Muscle of leg (tissue), 11 donors: ENCODE results near the gene MEF2C. TPM values are rescaled to one million over a fixed set of nuclear protein-coding genes. Genes with fewer than 3 reads are reported as not detected.

Source experiments
- DNase-seq: peaks from one replicate; pipeline ENCODE4 v3.0.0; 2013
- H3K27ac ChIP-seq: one replicate; pipeline ENCODE4 v1.5.1; 2013; ENCODE audit warnings: mild to moderate bottlenecking, low read length, control low read depth
- H3K27me3 ChIP-seq: one replicate; pipeline ENCODE4 v1.6.1; 2013; ENCODE audit warnings: low read length; ENCODE audit not compliant: control insufficient read depth, insufficient read depth
- H3K36me3 ChIP-seq: one replicate; pipeline ENCODE4 v1.6.1; 2013; ENCODE audit warnings: low read length; ENCODE audit not compliant: control insufficient read depth, insufficient read depth
- H3K4me1 ChIP-seq: one replicate; pipeline ENCODE4 v1.6.1; 2013; ENCODE audit warnings: low read length; ENCODE audit not compliant: control insufficient read depth, insufficient read depth
- H3K4me3 ChIP-seq: one replicate; pipeline ENCODE4 v1.5.1; 2013; ENCODE audit warnings: low read length, control low read depth
- H3K9me3 ChIP-seq: replicated peaks from 2 replicates; pipeline ENCODE4 v1.6.1; 2013; ENCODE audit warnings: low read depth, low read length; ENCODE audit not compliant: control insufficient read depth
- WGBS: methylation state at CpG from one replicate; pipeline ENCODE4 v1.1.5; 2013; ENCODE audit warnings: missing lambda C conversion rate; ENCODE audit not compliant: insufficient coverage; 5-methylcytosine and 5-hydroxymethylcytosine counted together
- polyA plus RNA-seq, 8 donors: library from polyadenylated mRNA; unstranded; fragments of 120-200 nt; gene quantifications; one replicate each; pipeline versions ENCODE4 v1.2.1 to v1.2.3, GENCODE V29; 2013; ENCODE audit warnings: inconsistent platforms in 1 of 8, low replicate concordance in 1 of 8; ENCODE audit not compliant: insufficient read length in 8 of 8, insufficient read depth in 1 of 8
- total RNA-seq: library from RNA; stranded (reverse); fragments of 120-200 nt; gene quantifications from one replicate; pipeline ENCODE4 v1.2.4, GENCODE V29; 2013

The MEF2C gene
- total and polyA plus RNA-seq, 9 donors: 440 to 987 (median 726) TPM

DNA sequence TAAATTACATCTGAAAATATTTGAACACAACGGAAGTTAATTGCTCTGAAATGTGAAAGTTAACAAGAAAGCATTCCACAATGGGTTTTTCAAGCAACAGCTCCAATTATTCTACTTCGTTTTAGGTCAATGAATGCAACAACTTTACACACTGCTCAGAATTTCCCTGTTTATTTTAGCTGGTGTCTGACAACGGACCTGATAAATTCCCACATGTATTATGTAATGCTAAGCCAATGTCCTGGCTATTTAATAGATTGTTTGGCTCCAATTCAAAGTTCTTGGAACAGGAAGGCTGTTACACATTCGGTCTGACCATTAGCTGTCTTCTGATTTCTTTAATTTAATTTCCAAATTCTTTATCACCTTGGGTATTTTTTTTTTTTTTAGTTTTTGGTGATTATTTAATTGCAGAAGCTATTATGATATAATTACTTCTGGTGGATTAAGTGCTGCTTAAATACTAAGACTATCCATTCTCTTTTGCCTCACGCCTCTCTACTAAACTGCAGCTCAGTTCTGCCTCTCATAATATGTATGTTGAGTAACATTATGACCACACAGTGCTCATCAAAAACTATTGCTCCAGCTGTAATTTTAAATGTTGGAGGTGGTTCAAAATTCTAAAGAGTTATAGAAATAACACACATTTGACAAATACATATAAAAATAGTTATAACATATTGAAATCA, 57.9 kb downstream of the MEF2C start:
- no CpG with 5 or more reads among the region's 5 CpGs for WGBS
- DNase-seq: peak; percentile 89
- Histone ChIP-seq H3K36me3 (peaks cover 7% of the 10 kb centered on the region), H3K27me3 (no peaks in the 10 kb centered on the region), H3K27ac (peak overlapping the region; percentile 87), H3K4me1 (peaks cover 8% of the 10 kb centered on the region), H3K9me3 (no peaks in the 10 kb centered on the region), H3K4me3 (no peak overlapping the region)

DNA sequence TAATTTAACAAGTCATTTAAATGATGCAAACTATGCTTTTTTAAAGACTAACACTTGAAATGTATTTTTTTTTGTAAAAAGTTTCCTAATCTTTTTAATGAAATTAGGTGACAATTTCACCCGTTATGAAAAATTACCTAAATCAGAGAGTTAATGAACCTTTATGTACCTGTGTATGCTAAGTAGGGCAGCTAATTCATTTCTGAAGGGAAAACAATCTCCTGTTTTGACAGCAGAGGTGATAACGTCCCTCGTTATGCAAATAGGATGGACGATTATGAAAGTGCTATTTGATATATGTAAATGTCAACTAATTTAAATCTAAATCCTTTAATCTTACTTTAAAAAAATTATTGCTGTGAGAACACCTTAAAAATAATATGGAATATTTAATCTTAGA, 58.8 kb downstream of the MEF2C start:
- no CpG with 5 or more reads among the region's 4 CpGs for WGBS

DNA sequence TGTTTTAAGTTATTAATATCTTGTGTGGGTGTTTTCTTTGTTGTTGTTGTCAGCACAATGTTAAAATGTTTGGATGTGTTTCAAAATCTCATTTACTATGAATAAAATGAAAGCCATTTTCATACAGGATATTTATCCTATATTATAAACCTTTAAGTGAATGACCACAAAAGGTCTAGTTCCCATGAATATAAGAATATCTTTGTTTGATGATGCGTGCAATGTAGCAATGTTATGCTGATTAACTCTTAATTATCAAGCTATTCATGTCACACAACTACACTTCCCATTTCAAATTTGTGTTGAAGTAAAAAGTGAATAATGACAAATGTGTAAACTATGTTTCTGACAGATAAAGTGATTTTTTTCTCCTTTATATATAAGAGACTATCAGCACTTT, 59.8 kb downstream of the MEF2C start:
- peaks cover 10% of the 10 kb centered on the region for H3K4me1 ChIP-seq
- DNase-seq: no peak
- no peaks in the 10 kb centered on the region for H3K27me3 ChIP-seq
- no peak overlapping the region for H3K27ac ChIP-seq
- no peak overlapping the region for H3K4me3 ChIP-seq
- H3K9me3 ChIP-seq: no peaks in the 10 kb centered on the region
- H3K36me3 ChIP-seq: peaks cover 10% of the 10 kb centered on the region
- no CpG with 5 or more reads among the region's 1 CpG for WGBS

More for the DNA sequence above, 58.8 kb downstream of the MEF2C start:
- DNase-seq: no peak
- Histone ChIP-seq H3K4me1 (peaks cover 8% of the 10 kb centered on the region), H3K4me3 (no peak overlapping the region), H3K36me3 (peaks cover 10% of the 10 kb centered on the region), H3K9me3 (no peaks in the 10 kb centered on the region), H3K27ac (peak overlapping the region; percentile 87), H3K27me3 (no peaks in the 10 kb centered on the region)

DNA sequence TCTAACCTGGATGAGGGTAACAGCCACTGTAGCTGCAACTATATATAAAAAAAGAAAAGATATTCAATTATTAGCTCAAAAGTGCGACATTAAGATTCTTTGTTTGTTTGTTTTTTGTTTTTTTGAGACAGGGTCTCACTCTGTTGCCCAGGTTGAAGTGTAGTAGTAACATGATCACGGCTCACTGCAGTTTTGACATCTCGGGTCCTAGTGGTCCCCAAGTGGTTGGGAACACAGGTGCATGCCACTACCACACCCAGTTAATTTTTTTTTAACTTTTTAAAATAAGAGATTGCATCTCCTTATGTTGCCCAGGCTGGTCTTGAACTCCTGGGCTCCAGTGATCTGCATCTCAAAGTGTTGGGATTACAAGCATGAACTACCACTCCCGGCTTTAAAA, 61.8 kb downstream of the MEF2C start:
- Histone ChIP-seq H3K4me1 (peaks cover 4% of the 10 kb centered on the region), H3K9me3 (no peaks in the 10 kb centered on the region), H3K27ac (no peak overlapping the region), H3K36me3 (peaks cover 10% of the 10 kb centered on the region), H3K27me3 (no peaks in the 10 kb centered on the region), H3K4me3 (no peak overlapping the region)
- 90% methylated on average over 3 of the region's 4 CpGs for WGBS
- no peak for DNase-seq

DNA sequence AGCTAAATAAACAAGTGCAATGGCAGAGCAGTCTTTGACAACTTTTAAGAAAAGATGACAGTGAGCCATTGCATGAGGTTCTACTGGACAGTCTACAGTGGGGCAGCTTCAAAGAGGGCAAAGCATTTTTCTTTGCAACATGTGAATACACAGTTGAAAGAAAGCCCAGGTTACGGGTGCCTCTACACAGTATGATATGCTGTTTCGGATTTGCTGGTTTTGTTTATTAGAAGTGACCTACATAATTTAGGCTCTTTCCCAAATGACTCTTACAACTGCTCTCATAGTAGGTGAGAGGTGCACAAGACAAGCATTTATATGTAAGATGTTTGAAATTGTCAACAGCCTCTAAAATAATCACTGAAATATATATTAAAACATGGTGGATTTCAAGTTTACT, 62.4 kb downstream of the MEF2C start:
- Histone ChIP-seq H3K9me3 (no peaks in the 10 kb centered on the region), H3K4me3 (no peak overlapping the region), H3K27ac (no peak overlapping the region), H3K36me3 (peaks cover 10% of the 10 kb centered on the region), H3K27me3 (no peaks in the 10 kb centered on the region), H3K4me1 (peaks cover 2% of the 10 kb centered on the region)
- DNase-seq: no peak
- no CpG with 5 or more reads among the region's 2 CpGs for WGBS

DNA sequence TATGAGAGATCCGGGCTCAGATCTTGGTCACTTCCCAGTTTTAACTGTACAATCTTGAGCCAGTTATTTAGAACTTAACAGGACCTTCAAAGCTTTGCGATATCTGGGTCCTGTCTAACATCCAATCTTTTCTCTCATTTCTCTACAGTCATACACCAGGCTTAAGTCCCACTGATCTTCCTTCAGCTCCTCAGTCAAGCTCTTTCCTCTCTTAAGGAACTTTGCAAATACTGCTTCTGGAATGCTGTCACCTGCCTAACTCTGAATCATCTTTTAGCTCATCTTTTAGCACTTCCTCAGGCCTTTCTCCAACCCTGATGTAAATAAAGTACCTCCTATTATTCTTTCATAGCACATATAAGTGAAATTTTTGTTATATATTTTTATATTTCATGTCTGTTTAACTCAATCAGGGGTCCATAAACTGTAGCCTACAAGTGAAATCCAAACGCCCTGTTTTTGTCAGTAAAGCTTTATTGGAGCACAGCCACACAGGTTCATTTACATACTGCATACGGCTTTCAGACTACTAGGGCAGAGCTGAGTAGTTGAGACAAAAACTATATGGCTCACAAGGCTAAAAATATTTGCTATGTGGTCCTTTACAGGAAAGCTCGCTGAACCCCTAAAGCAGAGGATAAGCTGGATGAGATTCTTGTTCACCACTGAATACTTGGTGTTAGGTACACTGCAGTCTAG, 63.5 kb downstream of the MEF2C start:
- WGBS: 100% methylated on average over 1 of the region's 5 CpGs

DNA sequence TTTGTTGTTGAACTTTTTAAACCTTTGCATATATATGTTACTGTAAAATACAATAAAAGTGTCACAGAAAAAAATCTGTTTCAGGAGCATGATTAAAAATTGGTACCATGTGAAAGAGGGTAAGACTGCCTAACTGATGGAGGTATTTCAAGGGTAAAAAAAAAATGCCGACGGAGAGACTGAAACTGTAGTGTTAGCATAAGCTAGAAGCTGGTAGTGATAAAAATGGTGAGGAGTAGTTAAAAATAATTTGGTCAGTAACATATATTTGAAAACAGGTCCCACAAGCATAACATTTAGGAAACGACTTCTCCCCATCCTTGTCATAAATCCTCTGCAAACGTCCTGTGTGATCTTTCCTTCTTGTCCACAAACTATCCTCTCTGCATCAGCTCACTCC, 64.7 kb downstream of the MEF2C start:
- H3K4me1 ChIP-seq: peaks cover 7% of the 10 kb centered on the region
- 47% methylated on average over 2 of the region's 4 CpGs for WGBS
- DNase-seq: no peak

More for the DNA sequence above, 63.5 kb downstream of the MEF2C start:
- H3K27ac ChIP-seq: peak overlapping the region; percentile 8
- no peaks in the 10 kb centered on the region for H3K27me3 ChIP-seq
- H3K9me3 ChIP-seq: no peaks in the 10 kb centered on the region
- H3K36me3 ChIP-seq: peaks cover 10% of the 10 kb centered on the region
- no peak for DNase-seq
- H3K4me3 ChIP-seq: no peak overlapping the region
- peaks cover 2% of the 10 kb centered on the region for H3K4me1 ChIP-seq

DNA sequence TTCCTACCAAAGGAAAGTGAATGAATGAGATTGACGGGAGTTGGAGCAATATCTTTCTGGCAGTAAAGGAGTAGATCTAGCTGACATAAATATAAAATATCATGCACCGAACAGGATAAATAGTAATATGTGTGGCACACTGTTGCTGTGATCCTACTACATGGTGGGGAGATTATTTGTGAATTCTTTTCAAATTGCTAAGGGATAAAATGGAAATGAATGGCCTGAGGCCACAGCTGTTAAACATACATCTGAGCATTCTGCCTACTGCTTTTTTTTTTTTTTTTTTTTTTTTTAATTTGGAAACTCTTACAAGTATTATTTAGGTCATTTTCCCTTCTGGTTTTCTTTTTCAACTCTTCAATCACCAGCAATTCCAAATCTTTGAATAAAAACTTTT, 66.8 kb downstream of the MEF2C start:
- peaks cover 12% of the 10 kb centered on the region for H3K36me3 ChIP-seq
- no peak for DNase-seq
- H3K9me3 ChIP-seq: no peaks in the 10 kb centered on the region
- no peaks in the 10 kb centered on the region for H3K27me3 ChIP-seq
- H3K4me1 ChIP-seq: peaks cover 7% of the 10 kb centered on the region
- no peak overlapping the region for H3K4me3 ChIP-seq
- peak overlapping the region; percentile 45 for H3K27ac ChIP-seq
- WGBS: no CpG with 5 or more reads among the region's 2 CpGs

More for the DNA sequence above, 64.7 kb downstream of the MEF2C start:
- no peaks in the 10 kb centered on the region for H3K9me3 ChIP-seq
- H3K27ac ChIP-seq: no peak overlapping the region
- no peaks in the 10 kb centered on the region for H3K27me3 ChIP-seq
- H3K4me3 ChIP-seq: no peak overlapping the region
- H3K36me3 ChIP-seq: peaks cover 16% of the 10 kb centered on the region

DNA sequence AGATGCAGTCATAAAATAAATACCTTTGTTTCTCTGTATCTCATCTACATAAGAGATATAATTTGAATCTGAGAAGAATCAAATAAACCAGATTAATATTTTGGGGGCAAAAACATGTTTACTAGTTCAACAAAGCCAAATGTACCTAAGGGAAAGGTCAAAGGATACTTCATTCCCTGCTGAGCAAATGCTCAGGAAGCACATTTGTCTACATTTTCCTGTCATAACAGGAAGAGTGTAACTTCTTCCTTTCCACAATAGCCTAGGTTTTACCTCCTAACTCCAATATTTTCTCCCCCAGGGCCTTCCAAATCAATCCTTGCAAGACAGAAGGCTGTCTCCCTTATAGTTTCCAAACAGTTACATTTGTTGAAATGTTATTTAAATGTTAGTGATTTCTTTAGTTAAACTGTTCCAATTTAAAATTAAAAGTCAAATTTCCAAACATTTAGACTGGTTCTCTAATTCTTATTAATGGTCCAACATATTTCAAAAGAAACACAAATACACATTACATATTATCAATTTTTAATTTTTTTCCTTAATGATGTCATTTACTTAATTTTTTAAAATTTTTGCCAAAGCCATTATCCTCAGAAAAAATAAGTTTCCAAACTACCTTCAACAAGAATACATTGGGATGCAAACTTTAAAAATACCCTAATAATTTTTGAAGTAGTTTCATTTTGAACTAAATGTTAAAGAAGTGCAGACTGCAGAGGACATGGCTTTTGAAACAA, 67.8 kb downstream of the MEF2C start:
- H3K9me3 ChIP-seq: no peaks in the 10 kb centered on the region
- no peak overlapping the region for H3K4me3 ChIP-seq
- H3K4me1 ChIP-seq: peaks cover 7% of the 10 kb centered on the region
- H3K36me3 ChIP-seq: peaks cover 9% of the 10 kb centered on the region
- DNase-seq: peak; percentile 54
- H3K27me3 ChIP-seq: no peaks in the 10 kb centered on the region
- H3K27ac ChIP-seq: peak overlapping the region; percentile 54
